ENCODE data around the gene RTN4R. TPM values are rescaled to one million over a fixed set of nuclear protein-coding genes. Genes with fewer than 3 reads are reported as not detected.

The RTN4R gene
- total RNA-seq, 1 experiment from 2014 or later = 19.0 TPM

DNA sequence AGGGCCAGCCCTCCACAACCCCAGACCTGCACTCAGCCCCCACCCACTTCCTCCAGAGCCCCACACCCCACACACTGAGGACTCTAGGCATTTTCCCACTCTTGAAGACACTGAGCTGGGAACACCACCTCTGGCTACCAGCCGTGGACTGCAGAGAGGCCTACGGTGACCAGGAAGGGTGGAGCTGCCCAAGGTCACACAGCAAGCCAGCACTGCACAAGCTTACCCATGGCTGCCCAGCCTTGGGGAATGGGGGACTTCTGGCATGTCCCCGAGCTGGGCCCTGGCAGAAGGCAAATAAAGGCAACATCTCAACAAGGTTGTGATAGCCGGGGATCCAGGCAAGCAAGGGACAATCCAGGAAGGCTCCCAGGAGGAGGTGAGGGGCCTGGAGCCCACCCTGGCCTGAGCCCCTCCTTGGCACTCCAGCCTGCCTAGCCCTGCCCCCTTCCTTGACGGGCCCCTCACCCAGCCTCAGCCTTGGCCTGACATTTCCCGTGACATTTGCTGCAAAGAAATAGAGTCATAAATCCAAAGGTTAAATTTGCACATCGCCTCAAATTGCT, 5.5 kb downstream of the RTN4R start:
- Histone ChIP-seq H3K4me2 (ENCODE audit: low read length) (no peak overlapping the region), H3K27me3 (ENCODE audit: insufficient read depth, low read length) (no peaks in the 10 kb centered on the region), H3K36me3 (ENCODE audit: control insufficient read depth in 1 of 2, insufficient read depth in 2 of 2, low read length in 2 of 2) (no peaks in the 10 kb centered on the region), H4K20me1 (ENCODE audit: insufficient read depth) (no peaks in the 10 kb centered on the region), H3K9ac (ENCODE audit: low read length) (no peak overlapping the region), H3K79me2 (ENCODE audit: insufficient read depth, low read length) (0 out of 2 replicates have a peak, but pooled peaks cover 4% of the 10 kb centered on the region), H2AFZ (ENCODE audit: low read depth, low read length, poor library complexity, severe bottlenecking) (no peak overlapping the region), H3K9me3 (ENCODE audit: control insufficient read depth in 1 of 2, insufficient read depth in 1 of 2, low read depth in 1 of 2, low read length in 2 of 2) (no peaks in the 10 kb centered on the region), H3K4me3 (replicated peaks in 1 of 2; ENCODE audit: low read depth in 1 of 2, low read length in 2 of 2) (no peak overlapping the region), H3K27ac (ENCODE audit: low read depth, low read length) (no peak overlapping the region), H3K9me2 (ENCODE audit: insufficient read depth) (no peaks in the 10 kb centered on the region), H3K4me1 (ENCODE audit: control insufficient read depth in 1 of 2, insufficient read depth in 2 of 2, low read length in 2 of 2) (peaks cover 3 to 9% of the 10 kb centered on the region in 2 experiments; a peak in 2 of 4 replicates)
- POLR2A ChIA-PET = no interaction called here
- ATAC-seq (no peak), DNase-seq (ENCODE audit: low read depth, low spot score) (no peak)
- no TSS peak for BruUV-seq (replicated peaks)
- intact Hi-C loops (cut with micrococcal nuclease) = no loop called here
- RAD21 ChIA-PET (ENCODE audit: low non-redundant PET in 1 of 2, low total read pairs in 2 of 2, uncharacterized antibody in 2 of 2, unreplicated experiment in 2 of 2) = no interaction called here
- CTCF ChIA-PET = no interaction called here
- TF ChIP-seq, protein P1, sequence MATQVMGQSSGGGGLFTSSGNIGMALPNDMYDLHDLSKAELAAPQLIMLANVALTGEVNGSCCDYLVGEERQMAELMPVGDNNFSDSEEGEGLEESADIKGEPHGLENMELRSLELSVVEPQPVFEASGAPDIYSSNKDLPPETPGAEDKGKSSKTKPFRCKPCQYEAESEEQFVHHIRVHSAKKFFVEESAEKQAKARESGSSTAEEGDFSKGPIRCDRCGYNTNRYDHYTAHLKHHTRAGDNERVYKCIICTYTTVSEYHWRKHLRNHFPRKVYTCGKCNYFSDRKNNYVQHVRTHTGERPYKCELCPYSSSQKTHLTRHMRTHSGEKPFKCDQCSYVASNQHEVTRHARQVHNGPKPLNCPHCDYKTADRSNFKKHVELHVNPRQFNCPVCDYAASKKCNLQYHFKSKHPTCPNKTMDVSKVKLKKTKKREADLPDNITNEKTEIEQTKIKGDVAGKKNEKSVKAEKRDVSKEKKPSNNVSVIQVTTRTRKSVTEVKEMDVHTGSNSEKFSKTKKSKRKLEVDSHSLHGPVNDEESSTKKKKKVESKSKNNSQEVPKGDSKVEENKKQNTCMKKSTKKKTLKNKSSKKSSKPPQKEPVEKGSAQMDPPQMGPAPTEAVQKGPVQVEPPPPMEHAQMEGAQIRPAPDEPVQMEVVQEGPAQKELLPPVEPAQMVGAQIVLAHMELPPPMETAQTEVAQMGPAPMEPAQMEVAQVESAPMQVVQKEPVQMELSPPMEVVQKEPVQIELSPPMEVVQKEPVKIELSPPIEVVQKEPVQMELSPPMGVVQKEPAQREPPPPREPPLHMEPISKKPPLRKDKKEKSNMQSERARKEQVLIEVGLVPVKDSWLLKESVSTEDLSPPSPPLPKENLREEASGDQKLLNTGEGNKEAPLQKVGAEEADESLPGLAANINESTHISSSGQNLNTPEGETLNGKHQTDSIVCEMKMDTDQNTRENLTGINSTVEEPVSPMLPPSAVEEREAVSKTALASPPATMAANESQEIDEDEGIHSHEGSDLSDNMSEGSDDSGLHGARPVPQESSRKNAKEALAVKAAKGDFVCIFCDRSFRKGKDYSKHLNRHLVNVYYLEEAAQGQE (IDR thresholded peaks at IDR 0.05; ENCODE audit: low read depth) = no peak
- TF ChIP-seq YY1 (IDR thresholded peaks at IDR 0.05; ENCODE audit: extremely low read depth, insufficient replicate concordance, low read depth, low read length) (no peak), ZFX (IDR thresholded peaks at IDR 0.05) (no peak), TCF7L2 (IDR thresholded peaks at IDR 0.05; ENCODE audit: borderline replicate concordance, extremely low read depth, insufficient read depth, insufficient read length) (no peak), EZH2 (IDR thresholded peaks at IDR 0.05) (no peak), EGR1 (IDR thresholded peaks at IDR 0.05; ENCODE audit: low read depth) (no peak)

Data from HCT116 (cell line).